ENCODE results near the gene NDUFS7. TPM values are rescaled to one million over a fixed set of nuclear protein-coding genes. Genes with fewer than 3 reads are reported as not detected.

NDUFS7 gene
- total RNA-seq, 1 donor from 2014 or later = 216 TPM

GRCh38 chr19:1366899-1367870 lies 16.5 kb upstream of the NDUFS7 start:
- Histone ChIP-seq H3K36me3 (peaks cover 76 to 96% of the 10 kb centered on the region in 2 donors), H3K27me3 (no peaks in the 10 kb centered on the region), H3K9me3 (no peaks in the 10 kb centered on the region), H3K4me1 (peaks cover 0 to 2% of the 10 kb centered on the region in 2 donors), H3K4me3 (no peak overlapping the region), H3K27ac (no peak overlapping the region)
- TF ChIP-seq CTCF (IDR thresholded peaks at IDR 0.05) = no peak
- intact Hi-C loops (cut with DNase I) = no loop called here
- DNase-seq (ENCODE audit: low spot score in 2 of 2) = no peak

GRCh38 chr19:1369214-1369805 lies 14.4 kb upstream of the NDUFS7 start:
- Histone ChIP-seq H3K27me3 (no peaks in the 10 kb centered on the region), H3K27ac (no peak overlapping the region), H3K9me3 (no peaks in the 10 kb centered on the region), H3K36me3 (peaks cover 79 to 93% of the 10 kb centered on the region in 2 donors), H3K4me1 (no peaks in the 10 kb centered on the region), H3K4me3 (no peak overlapping the region)
- intact Hi-C loops (cut with DNase I) = no loop called here
- TF ChIP-seq CTCF (IDR thresholded peaks at IDR 0.05) = no peak
- no peak for DNase-seq (ENCODE audit: low spot score in 2 of 2)

- H3K4me1 ChIP-seq = no peaks in the 10 kb centered on the region
- no peak for TF ChIP-seq CTCF (IDR thresholded peaks at IDR 0.05)
- H3K4me3 ChIP-seq = no peak overlapping the region
- H3K27ac ChIP-seq = no peak overlapping the region
- H3K36me3 ChIP-seq = peaks cover 78 to 84% of the 10 kb centered on the region in 2 donors
- intact Hi-C loops (cut with DNase I) = no loop called here
- DNase-seq (ENCODE audit: low spot score in 2 of 2) = no peak
- H3K27me3 ChIP-seq = no peaks in the 10 kb centered on the region
- H3K9me3 ChIP-seq = no peaks in the 10 kb centered on the region
These were observed 12.9 kb upstream of the NDUFS7 start for GRCh38 chr19:1370579-1371361.

GRCh38 chr19:1373042-1373533 lies 10.6 kb upstream of the NDUFS7 start:
- intact Hi-C loops (cut with DNase I) = no loop called here
- H3K27me3 ChIP-seq = no peaks in the 10 kb centered on the region
- no peaks in the 10 kb centered on the region for H3K9me3 ChIP-seq
- peaks cover 69 to 79% of the 10 kb centered on the region in 2 donors for H3K36me3 ChIP-seq
- no peak overlapping the region for H3K27ac ChIP-seq
- TF ChIP-seq CTCF (IDR thresholded peaks at IDR 0.05) = no peak
- DNase-seq (ENCODE audit: low spot score in 2 of 2) = no peak
- H3K4me1 ChIP-seq = no peaks in the 10 kb centered on the region
- H3K4me3 ChIP-seq = no peak overlapping the region

GRCh38 chr19:1373534-1374249 lies 10.0 kb upstream of the NDUFS7 start:
- no peak for TF ChIP-seq CTCF (IDR thresholded peaks at IDR 0.05)
- H3K36me3 ChIP-seq = peaks cover 65 to 77% of the 10 kb centered on the region in 2 donors
- no peak overlapping the region for H3K4me3 ChIP-seq
- intact Hi-C loops (cut with DNase I) = no loop called here
- no peaks in the 10 kb centered on the region for H3K4me1 ChIP-seq
- no peaks in the 10 kb centered on the region for H3K27me3 ChIP-seq
- H3K9me3 ChIP-seq = no peaks in the 10 kb centered on the region
- H3K27ac ChIP-seq = no peak overlapping the region
- no peak for DNase-seq (ENCODE audit: low spot score in 2 of 2)
